H1 (cell line): ENCODE measurements around the gene RBCK1. TPM values are rescaled to one million over a fixed set of nuclear protein-coding genes. Genes with fewer than 3 reads are reported as not detected.

Source experiments
- CTCF ChIA-PET: fragments of 300-600 bp; sonication (Branson Sonifier 250); formaldehyde crosslinking; loops from one replicate; lab custom pipeline; 2021; ENCODE audit not compliant: partially characterized antibody; lab: Charles Lee
- POLR2A ChIA-PET: fragments of 300-600 bp; sonication (Branson Sonifier 250); formaldehyde crosslinking; loops from one replicate; lab custom pipeline; 2021; ENCODE audit warnings: inconsistent platforms; ENCODE audit not compliant: partially characterized antibody; lab: Charles Lee
- DNase-seq, 2 experiments: peaks; one replicate each; pipeline versions ENCODE4 v3.0.0 to v3.0.0-alpha.2; 2010 to 2022; ENCODE audit warnings: low spot score in 2 of 2, low read depth in 1 of 2, mixed read lengths in 1 of 2
- FAIRE-seq: peaks from 2 replicates; lab custom pipeline; 2011; peaks lifted over from hg19 to GRCh38; lab: Jason Lieb, UNC
- H2AFZ ChIP-seq: 2 replicates; pipeline ENCODE4 v1.8.1; 2012; ENCODE audit warnings: low read length, inconsistent platforms
- H2AK5ac ChIP-seq: 2 replicates; pipeline ENCODE4 v1.6.1; 2013; ENCODE audit warnings: low read depth, low read length
- H2BK120ac ChIP-seq: replicated peaks from 2 replicates; pipeline ENCODE3; 2013; ENCODE audit warnings: low read depth, low read length, inconsistent platforms
- H2BK12ac ChIP-seq: 2 replicates; pipeline ENCODE4 v1.6.1; 2013; ENCODE audit warnings: low read depth, low read length
- H2BK15ac ChIP-seq: 2 replicates; pipeline ENCODE4 v1.6.1; 2013; ENCODE audit warnings: low read length
- H2BK20ac ChIP-seq: 2 replicates; pipeline ENCODE4 v1.6.1; 2013; ENCODE audit warnings: low read length
- H2BK5ac ChIP-seq: 2 replicates; pipeline ENCODE4 v1.6.1; 2013; ENCODE audit warnings: low read depth, low read length
- H3K14ac ChIP-seq: 2 replicates; pipeline ENCODE4 v1.6.1; 2013; ENCODE audit warnings: inconsistent platforms; ENCODE audit not compliant: insufficient read length
- H3K18ac ChIP-seq: 2 replicates; pipeline ENCODE4 v1.6.1; 2013; ENCODE audit warnings: low read length; ENCODE audit errors: extremely low read depth
- H3K23ac ChIP-seq: 2 replicates; pipeline ENCODE4 v1.6.1; 2013; ENCODE audit warnings: inconsistent platforms; ENCODE audit not compliant: insufficient read length
- H3K23me2 ChIP-seq: 2 replicates; pipeline ENCODE4 v1.6.1; 2013; ENCODE audit warnings: low read depth, low read length
- H3K27ac ChIP-seq: 2 replicates; pipeline ENCODE4 v1.6.1; 2011; ENCODE audit warnings: low read depth, low read length, inconsistent platforms
- H3K27me3 ChIP-seq, 4 experiments: replicated peaks in 1 of 4; 1 replicate in 1 of 4; 2 replicates in 3 of 4; pipeline versions ENCODE4 v1.6.1 to v1.8.1; 2011 to 2013; ENCODE audit warnings: low read length in 3 of 4, mild to moderate bottlenecking in 3 of 4, inconsistent platforms in 2 of 4, mixed read lengths in 2 of 4, moderate library complexity in 1 of 4; ENCODE audit not compliant: control insufficient read depth in 3 of 4, insufficient read depth in 3 of 4; ENCODE audit errors: extremely low read depth in 1 of 4
- H3K36me3 ChIP-seq, 4 experiments: 2 replicates each; pipeline versions ENCODE4 v1.6.1 to v1.8.1; 2011 to 2013; ENCODE audit warnings: mild to moderate bottlenecking in 4 of 4, low read length in 3 of 4, moderate library complexity in 2 of 4, control low read depth in 1 of 4, inconsistent platforms in 1 of 4; ENCODE audit not compliant: insufficient read depth in 4 of 4, control insufficient read depth in 2 of 4
- H3K4ac ChIP-seq: replicated peaks from 2 replicates; pipeline ENCODE3; 2013; ENCODE audit warnings: low read length, low read depth, mixed read lengths, inconsistent platforms; ENCODE audit not compliant: insufficient read length
- H3K4me1 ChIP-seq, 4 experiments: replicated peaks in 1 of 4; 1 replicate in 1 of 4; 2 replicates in 3 of 4; pipeline versions ENCODE4 v1.6.1 to v1.8.1; 2011 to 2013; ENCODE audit warnings: low read length in 3 of 4, inconsistent platforms in 2 of 4, mixed read lengths in 1 of 4; ENCODE audit not compliant: insufficient read depth in 4 of 4, control insufficient read depth in 3 of 4
- H3K4me2 ChIP-seq, 2 experiments: 2 replicates each; pipeline versions ENCODE4 v1.6.1 to v1.8.1; 2011 to 2013; ENCODE audit warnings: low read depth in 2 of 2, low read length in 2 of 2, control low read depth in 1 of 2, inconsistent platforms in 1 of 2, mild to moderate bottlenecking in 1 of 2; ENCODE audit not compliant: insufficient read depth in 1 of 2
- H3K4me3 ChIP-seq, 4 experiments: fragments of 200-600, 300-600 bp in 1 of 4; sonication (generic), shearing (Covaris generic), sonication (Bioruptor Twin) in 1 of 4; 2 replicates each; pipeline versions ENCODE4 v1.5.1 to v1.8.1; 2011 to 2016; ENCODE audit warnings: low read length in 4 of 4, low read depth in 3 of 4, control low read depth in 2 of 4, inconsistent platforms in 2 of 4, mild to moderate bottlenecking in 2 of 4, mixed read lengths in 1 of 4, moderate library complexity in 1 of 4; ENCODE audit not compliant: insufficient read depth in 2 of 4; ENCODE audit errors: extremely low read depth in 1 of 4
- H3K56ac ChIP-seq: replicated peaks from 2 replicates; pipeline ENCODE3; 2013; ENCODE audit warnings: low read depth, mild to moderate bottlenecking, mixed read lengths, low read length, inconsistent platforms; ENCODE audit not compliant: insufficient read length
- H3K79me1 ChIP-seq: 2 replicates; pipeline ENCODE4 v1.6.1; 2013; ENCODE audit warnings: low read depth, low read length, control low read depth
- H3K79me2 ChIP-seq, 2 experiments: 2 replicates each; pipeline versions ENCODE4 v1.6.1 to v1.8.1; 2012 to 2013; ENCODE audit warnings: low read length in 2 of 2, mild to moderate bottlenecking in 2 of 2, inconsistent platforms in 1 of 2; ENCODE audit not compliant: insufficient read depth in 2 of 2, control insufficient read depth in 1 of 2
- H3K9ac ChIP-seq, 4 experiments: replicated peaks in 1 of 4; 1 replicate in 1 of 4; 2 replicates in 3 of 4; pipeline versions ENCODE4 v1.6.1 to v1.8.1; 2011 to 2013; ENCODE audit warnings: low read depth in 3 of 4, low read length in 3 of 4, control low read depth in 2 of 4, mild to moderate bottlenecking in 2 of 4, moderate library complexity in 2 of 4, inconsistent platforms in 1 of 4; ENCODE audit errors: extremely low read depth in 1 of 4
- H3K9me3 ChIP-seq, 2 experiments: 2 replicates each; pipeline versions ENCODE4 v1.6.1 to v1.8.1; 2012 to 2013; ENCODE audit warnings: mild to moderate bottlenecking in 2 of 2, moderate library complexity in 2 of 2, control low read depth in 1 of 2, inconsistent platforms in 1 of 2, low read depth in 1 of 2, low read length in 1 of 2, mixed read lengths in 1 of 2; ENCODE audit not compliant: insufficient read depth in 2 of 2
- H4K20me1 ChIP-seq, 2 experiments: replicated peaks in 1 of 2; 2 replicates each; pipeline versions ENCODE3 to v1.8.1; 2011 to 2013; ENCODE audit warnings: inconsistent platforms in 2 of 2, low read length in 2 of 2, mild to moderate bottlenecking in 1 of 2; ENCODE audit not compliant: insufficient read depth in 2 of 2, control insufficient read depth in 1 of 2
- H4K5ac ChIP-seq: 2 replicates; pipeline ENCODE4 v1.6.1; 2013; ENCODE audit warnings: low read length, low read depth, mixed read lengths, inconsistent platforms; ENCODE audit not compliant: insufficient read length
- H4K8ac ChIP-seq: 2 replicates; pipeline ENCODE4 v1.8.0; 2013; ENCODE audit warnings: mild to moderate bottlenecking, moderate library complexity, low read length, inconsistent platforms; ENCODE audit not compliant: insufficient read depth; ENCODE audit errors: extremely low read depth
- H4K91ac ChIP-seq: replicated peaks from 2 replicates; pipeline ENCODE3; 2013; ENCODE audit warnings: low read length, mixed read lengths, inconsistent platforms; ENCODE audit not compliant: insufficient read length
- CBX5 ChIP-seq: fragments of 300-800, 300-1000 bp; sonication (generic); IDR thresholded peaks from 2 replicates; pipeline ENCODE4 v1.7.1; 2016; ENCODE audit warnings: antibody characterized with exemption, low read length, low read depth
- JUN ChIP-seq: IDR thresholded peaks from 2 replicates; pipeline ENCODE4 v1.6.1; 2011; ENCODE audit warnings: low read depth, mild to moderate bottlenecking, improper control_type of control experiment, low read length
- POLR2AphosphoS5 ChIP-seq: IDR thresholded peaks from 2 replicates; pipeline ENCODE4 v1.6.1; 2011; ENCODE audit warnings: low read depth, low read length
- TAF1 ChIP-seq: IDR thresholded peaks from 2 replicates; pipeline ENCODE4 v1.6.1; 2011; ENCODE audit warnings: mild to moderate bottlenecking, low read depth, low read length
- TBP ChIP-seq: IDR thresholded peaks from 2 replicates; pipeline ENCODE4 v1.6.1; 2011; ENCODE audit warnings: low read depth, low read length, improper control_type of control experiment
- YY1 ChIP-seq: IDR thresholded peaks from 2 replicates; pipeline ENCODE4 v1.6.1; 2011; ENCODE audit warnings: low read depth, mild to moderate bottlenecking, low read length
- WGBS, 2 experiments: shearing (Covaris generic) in 1 of 2; methylation state at CpG; one replicate each; pipeline versions ENCODE4 v1.1.6 to v1.1.7; 2013 to 2015; ENCODE audit warnings: low lambda C conversion rate in 2 of 2, mixed read lengths in 2 of 2, inconsistent platforms in 1 of 2, low coverage in 1 of 2, missing lambda C conversion rate in 1 of 2; ENCODE audit not compliant: insufficient replicate concordance in 2 of 2, insufficient coverage in 1 of 2, insufficient read length in 1 of 2; ENCODE audit errors: extremely low coverage in 1 of 2, missing lambda C conversion rate in 1 of 2; 5-methylcytosine and 5-hydroxymethylcytosine counted together
- polyA plus RNA-seq, 7 experiments: library from polyadenylated mRNA; depleted of rRNA in 3 of 7; stranded (reverse) in 5 of 7; unstranded in 2 of 7; fragments of >200 nt in 5 of 7; fragments of 200-250 nt in 2 of 7; gene quantifications; 1 replicate in 5 of 7; 2 replicates in 1 of 7; 4 replicates in 1 of 7; pipeline versions ENCODE4 v1.2.1 to v1.2.3, GENCODE V29; 2011 to 2013; ENCODE audit warnings: missing spikeins in 2 of 7, mixed read lengths in 2 of 7
- total RNA-seq: library from RNA; stranded (reverse); fragmentation: NEBNext Ultra II Directional; extraction: Animal tissue kit (Norgen Biotek cat#: 25700); gene quantifications from 2 replicates; pipeline ENCODE4 v1.2.1, GENCODE V29; 2021

Gene RBCK1
- total and polyA plus RNA-seq, 2 of the 8 experiments (the other 6 are each of a cell fraction or from before 2014, with no cell fraction given), result 43.1 to 54.7 TPM

GRCh38 chr20:361561-361960 is 46.5 kb upstream of the RBCK1 start:
- Histone ChIP-seq H3K4me3 (no peak overlapping the region), H3K4me1 (no peaks in the 10 kb centered on the region; a peak in 2 of 7 replicates), H4K8ac (no peak overlapping the region), H3K9me3 (no peaks in the 10 kb centered on the region), H3K27ac (no peak overlapping the region), H3K79me1 (no peaks in the 10 kb centered on the region), H4K20me1 (no peaks in the 10 kb centered on the region), H3K27me3 (no peaks in the 10 kb centered on the region), H2BK15ac (no peak overlapping the region), H3K4me2 (no peak overlapping the region), H4K91ac (no peak overlapping the region), H3K14ac (no peak overlapping the region), H2BK12ac (no peak overlapping the region), H2BK20ac (no peak overlapping the region), H2BK5ac (no peak overlapping the region), H2AFZ (no peak overlapping the region), H3K18ac (no peak overlapping the region), H2AK5ac (no peak overlapping the region), H2BK120ac (no peak overlapping the region), H3K4ac (no peak overlapping the region), H3K9ac (no peak overlapping the region), H3K36me3 (no peaks in the 10 kb centered on the region), H3K23ac (no peak overlapping the region), H3K23me2 (no peaks in the 10 kb centered on the region), H3K79me2 (no peaks in the 10 kb centered on the region), H4K5ac (no peak overlapping the region), H3K56ac (no peak overlapping the region)
- ChIA-PET CTCF (interaction anchor here (0.6 to 4.1 kb wide), 13 partner anchors 7 to 283 kb away, joined by 3 to 20 read pairs (median 5); no protein-coding TSS in a partner anchor), POLR2A (interaction anchor here (1.0 to 14.7 kb wide), 7 partner anchors 11 to 111 kb away, joined by 3 to 172 read pairs (median 4); partner anchors contain the start of genes NRSN2, TBC1D20 and TRIB3)
- DNase-seq (no peak), FAIRE-seq (no peak)
- TF ChIP-seq JUN, result no peak
- no peak for TF ChIP-seq TBP
- TF ChIP-seq POLR2AphosphoS5, result no peak
- no peak for TF ChIP-seq YY1
- TF ChIP-seq CBX5, result no peak
- no peak for TF ChIP-seq TAF1
- WGBS, 2 experiments, result 85% methylated on average over 8 of the region's 8 CpGs; no CpG with 5 or more reads in 1 of the 2 experiments
